RPMI8226 (cell line): ENCODE measurements around the gene BNC2.
"Not testable (repeated sequence)": the region's sequence is repeated elsewhere in the genome, so short reads cannot be mapped to it uniquely, and the experiment has no call there.

ENCODE experiments used
- DNase-seq: peaks from one replicate; pipeline ENCODE4 v3.0.0-alpha.2; 2015

BNC2 gene

GRCh38 chr9:16870596-16871335 lies at the start of gene BNC2:
Gene BNC2, minus strand, starts transcription at chr9:16870670. Its CDS starts 22 bp downstream, at chr9:16870648.
- peak; percentile 23 for DNase-seq

DNA sequence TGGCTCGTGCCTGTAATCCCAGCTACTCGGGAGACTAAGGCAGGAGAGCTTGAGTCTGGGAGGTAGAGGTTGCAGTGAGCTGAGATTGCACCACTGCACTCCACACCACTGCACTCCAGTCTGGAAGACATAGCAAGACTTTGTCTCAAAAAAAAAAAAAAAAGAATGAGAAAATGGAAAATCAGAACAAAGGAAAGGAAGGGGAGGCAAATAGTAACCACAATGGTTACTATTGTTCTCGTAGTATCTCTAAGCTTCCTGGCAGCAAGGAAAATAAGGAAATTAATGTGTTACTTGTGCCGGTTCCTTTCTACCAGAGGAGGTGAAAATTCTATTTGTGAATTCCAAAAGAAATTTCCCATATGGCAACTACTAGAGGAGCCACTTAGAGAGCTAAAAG lies 48.5 kb upstream of the BNC2 start:
- no peak for DNase-seq

DNA sequence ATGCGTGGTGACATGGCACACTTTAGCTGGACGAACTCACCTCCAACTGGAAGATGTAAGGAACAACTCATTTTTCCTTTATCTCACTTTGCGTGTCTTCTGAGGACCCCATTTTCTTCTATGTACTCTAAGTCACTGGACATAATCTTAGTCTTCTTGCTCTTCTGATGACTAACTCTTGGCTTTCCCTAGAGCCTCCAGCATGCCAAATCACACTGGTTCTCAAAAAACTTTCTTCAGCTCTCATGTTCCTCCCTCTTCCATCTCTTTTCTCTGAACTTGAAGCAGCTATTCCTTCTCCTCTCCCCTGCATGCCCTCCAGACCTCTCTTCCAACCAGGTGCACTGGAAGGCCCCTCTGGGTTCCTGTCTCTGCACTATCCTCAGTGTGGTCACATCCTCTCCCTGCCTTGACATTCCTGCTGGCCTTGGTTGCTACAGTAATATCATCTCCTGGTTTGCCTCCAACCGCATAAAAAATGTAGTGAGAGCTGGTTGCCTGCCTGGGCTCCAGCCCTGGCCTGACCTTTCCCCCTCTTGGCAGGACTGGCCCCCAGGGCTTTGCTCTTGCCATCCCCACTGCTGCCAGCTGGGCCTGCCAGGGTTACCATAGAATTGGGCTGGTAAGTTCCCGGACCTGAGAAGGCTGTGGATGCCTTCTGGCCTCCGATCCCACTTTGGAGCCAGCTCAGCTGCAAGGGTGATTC lies 44.8 kb upstream of the BNC2 start:
- no peak for DNase-seq

DNA sequence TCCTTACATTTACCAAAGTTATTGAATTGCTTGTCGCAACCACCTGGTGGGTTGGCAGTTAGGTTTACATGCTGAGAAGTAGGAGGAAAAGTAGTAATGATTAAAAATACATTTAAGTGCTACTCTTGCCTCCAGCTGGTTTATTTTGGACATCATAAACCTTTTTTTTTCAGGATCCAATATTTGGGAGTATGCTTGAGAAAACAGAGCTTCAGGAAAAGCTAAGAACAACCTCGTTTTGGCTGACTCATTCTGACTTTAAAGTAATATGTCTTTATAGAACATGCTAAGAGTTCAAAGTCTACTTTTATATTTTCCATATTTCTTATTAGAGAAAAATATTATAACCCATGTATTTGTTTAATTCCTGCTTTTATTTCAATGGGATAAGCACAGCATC lies 41.7 kb upstream of the BNC2 start:
- no peak for DNase-seq

DNA sequence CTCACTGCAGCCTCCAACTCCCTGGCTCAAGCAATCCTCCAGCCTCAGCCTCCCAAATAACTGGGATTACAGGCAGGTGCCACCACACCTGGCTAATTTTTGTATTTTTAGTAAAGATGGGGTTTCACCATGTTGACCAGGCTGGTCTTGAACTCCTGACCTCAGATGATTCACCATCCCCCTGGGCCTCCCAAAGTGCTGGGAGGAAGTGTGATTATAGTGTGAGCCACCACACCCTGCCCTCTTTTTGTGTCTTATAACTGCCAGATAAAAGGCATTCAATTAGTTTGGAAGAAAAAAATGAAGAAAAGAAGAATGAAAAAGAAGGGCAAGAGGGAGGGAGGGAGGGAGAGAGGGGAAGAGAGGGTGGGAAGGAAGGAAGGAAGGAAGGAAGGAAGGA lies 37.7 kb upstream of the BNC2 start:
- not testable (repeated sequence) for DNase-seq

DNA sequence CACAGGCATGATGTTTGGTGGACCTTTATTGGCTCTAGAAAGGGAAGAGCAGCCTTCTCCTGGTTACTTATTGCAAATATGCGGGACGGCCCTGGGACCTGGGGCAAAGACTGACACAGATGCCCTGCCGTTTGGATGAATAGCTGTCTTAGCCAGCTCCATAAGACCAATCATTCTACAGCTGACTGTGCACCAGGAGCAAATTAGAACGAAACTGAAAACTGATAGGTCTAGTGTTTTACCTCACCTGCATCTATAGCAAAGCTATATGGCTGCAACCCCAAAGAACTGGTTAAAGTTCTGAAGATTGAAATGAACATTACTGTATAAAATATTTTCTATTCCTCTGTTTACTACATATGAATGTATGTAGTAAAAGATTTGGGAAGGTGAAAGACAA lies 34.2 kb upstream of the BNC2 start:
- DNase-seq: peak; percentile 13

GRCh38 chr9:16901590-16901989 lies 31.1 kb upstream of the BNC2 start:
- DNase-seq: no peak

DNA sequence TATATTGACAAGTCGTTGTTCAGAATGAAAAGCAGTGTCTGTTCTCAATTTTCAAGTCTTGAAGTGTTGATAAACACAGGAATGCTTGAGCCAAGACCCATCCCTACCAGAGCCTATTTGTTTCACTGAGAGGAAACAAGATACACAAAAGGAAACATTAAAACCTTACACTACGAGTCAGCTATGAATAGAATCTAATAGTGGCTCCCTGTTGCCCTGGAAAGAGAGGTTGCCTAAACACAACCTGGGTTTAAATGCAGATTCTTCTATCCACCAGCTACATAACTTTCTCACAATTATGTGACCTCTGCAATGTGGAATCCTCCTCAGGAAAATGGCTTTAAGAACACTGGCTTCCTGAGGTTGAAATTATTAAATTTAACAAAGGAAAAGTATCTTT lies 29.1 kb upstream of the BNC2 start:
- DNase-seq: no peak

DNA sequence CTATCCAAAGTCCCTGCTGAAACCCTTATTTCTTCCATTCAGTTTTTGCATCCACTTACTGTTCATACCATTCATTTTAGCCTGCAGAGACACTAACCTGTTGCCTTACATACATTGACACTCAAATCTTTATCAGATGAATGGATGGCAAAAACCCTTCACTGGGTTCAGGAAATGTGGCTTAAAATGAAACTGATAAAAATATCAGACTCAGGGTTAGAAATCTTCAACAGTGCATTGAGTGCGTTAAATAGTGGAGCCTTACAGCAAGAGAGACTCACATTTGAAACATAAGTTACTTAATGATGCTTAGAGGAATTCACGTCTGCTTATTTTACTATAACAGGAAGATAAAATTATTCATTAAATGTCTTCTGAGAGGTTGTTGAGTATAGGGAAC lies 28.0 kb upstream of the BNC2 start:
- DNase-seq: no peak

DNA sequence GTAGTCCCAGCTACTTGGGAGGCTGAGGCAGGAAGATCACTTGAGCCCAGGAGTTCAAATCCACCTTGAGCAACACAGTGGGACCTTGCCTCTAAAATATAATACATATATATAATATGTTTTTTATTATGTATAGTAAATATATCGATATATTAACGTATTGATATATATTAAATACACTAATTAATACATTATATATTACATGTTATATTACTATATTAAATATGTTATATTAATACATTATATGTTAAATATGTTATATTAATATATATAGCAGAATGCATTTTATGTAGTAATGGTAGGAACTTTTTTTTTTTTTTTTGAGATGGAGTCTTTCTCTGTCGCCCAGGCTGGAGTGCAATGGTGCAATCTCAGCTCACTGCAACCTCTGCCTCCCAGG lies 18.1 kb upstream of the BNC2 start:
- no peak for DNase-seq

DNA sequence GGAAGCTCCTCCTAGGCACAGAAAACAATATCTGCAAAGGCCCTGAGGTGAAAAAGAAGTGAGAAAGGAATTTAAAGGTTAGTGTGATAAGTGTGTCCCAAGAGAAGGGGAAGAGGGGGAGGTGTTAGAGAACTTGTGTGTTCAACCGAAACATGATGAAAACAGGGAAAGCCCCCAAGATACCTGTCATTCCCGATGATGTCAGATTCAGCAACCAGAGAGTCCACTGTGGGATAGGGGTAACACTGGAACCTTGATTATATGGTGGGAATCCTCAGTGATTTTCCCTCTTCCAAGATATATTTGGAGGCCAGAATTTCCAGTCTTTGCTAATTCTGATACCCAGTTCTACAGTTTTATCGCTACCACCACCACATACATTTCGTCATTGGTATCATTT lies 15.5 kb upstream of the BNC2 start:
- no peak for DNase-seq

- peak; percentile 60 for DNase-seq
Observed at GRCh38 chr9:16884952-16885513, 14.6 kb upstream of the BNC2 start.

DNA sequence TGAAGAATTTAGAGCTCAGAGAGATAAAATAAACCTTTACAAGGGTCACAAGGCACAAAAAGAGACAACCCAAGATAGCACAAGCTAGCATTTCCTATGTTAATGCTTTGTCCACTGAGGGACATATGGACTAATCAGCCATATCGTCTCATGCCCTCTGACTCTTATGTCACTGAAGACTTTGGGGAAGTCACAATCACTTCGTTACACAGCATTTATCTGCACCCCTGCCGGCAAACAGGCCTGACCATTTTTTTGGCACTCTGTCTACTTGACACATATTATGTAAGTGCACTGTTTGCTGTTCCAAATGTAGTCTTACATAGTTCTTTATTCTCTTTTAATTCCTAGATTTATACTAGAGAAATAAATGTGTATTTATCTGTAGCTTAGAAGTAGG lies 13.9 kb upstream of the BNC2 start:
- DNase-seq: peak; percentile 5

DNA sequence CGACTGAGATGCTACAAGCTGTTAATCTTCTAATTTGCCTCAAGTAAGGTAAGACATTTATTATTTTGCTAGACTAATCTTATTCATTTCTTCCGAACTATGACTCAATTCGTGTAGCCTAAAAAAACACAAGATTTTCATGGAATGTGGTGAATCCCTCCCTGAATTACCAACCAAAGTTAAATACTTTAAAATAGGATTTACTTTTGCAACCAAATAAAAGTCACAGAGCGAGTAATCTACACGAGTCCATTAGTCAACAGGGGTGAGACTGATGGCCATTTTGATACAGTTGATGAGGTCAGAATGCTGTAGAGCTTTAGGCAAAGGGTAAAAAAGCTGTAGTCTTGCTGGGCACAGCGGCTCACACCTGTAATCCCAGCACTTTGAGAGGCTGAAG lies 13.1 kb upstream of the BNC2 start:
- no peak for DNase-seq

GRCh38 chr9:16882440-16882839 lies 12.0 kb upstream of the BNC2 start:
- not testable (repeated sequence) for DNase-seq

DNA sequence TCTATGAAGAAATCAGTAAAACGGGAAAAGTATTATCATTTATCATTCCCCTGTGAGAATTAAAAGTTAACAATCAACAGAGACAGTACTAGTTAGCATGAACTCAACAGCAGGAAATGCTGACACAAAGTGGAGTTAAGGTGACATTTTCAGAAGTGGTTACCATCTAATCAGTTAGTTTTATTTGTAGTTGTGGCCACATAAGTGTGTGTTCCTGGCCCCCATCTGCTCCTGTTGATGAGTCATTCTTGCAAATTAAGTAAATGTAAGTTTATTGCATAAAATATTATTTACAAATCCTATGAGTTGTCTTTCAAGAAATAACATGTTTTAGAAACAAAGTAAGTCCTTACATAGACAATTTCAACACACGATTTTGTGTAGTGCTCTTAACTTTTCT lies 8.9 kb upstream of the BNC2 start:
- DNase-seq: no peak

DNA sequence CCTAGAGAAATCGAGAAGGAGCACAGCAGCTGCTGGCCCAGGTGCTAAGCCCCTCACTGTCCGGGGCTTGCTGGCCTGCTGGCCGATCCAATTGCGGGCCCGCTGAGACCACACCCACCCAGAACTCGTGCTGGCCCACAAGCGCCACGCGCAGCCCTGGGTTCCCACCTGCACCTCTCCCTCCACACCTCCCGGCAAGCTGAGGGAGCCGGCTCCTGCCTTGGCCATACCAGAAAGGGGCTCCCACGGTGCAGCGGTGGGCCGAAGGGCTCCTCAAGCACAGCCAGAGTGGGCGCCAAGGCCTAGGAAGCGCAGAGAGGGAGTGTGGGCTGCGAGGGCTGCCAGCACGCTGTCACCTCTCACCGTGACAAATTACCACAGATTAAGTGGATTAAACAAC lies 6.8 kb upstream of the BNC2 start:
- no peak for DNase-seq

DNA sequence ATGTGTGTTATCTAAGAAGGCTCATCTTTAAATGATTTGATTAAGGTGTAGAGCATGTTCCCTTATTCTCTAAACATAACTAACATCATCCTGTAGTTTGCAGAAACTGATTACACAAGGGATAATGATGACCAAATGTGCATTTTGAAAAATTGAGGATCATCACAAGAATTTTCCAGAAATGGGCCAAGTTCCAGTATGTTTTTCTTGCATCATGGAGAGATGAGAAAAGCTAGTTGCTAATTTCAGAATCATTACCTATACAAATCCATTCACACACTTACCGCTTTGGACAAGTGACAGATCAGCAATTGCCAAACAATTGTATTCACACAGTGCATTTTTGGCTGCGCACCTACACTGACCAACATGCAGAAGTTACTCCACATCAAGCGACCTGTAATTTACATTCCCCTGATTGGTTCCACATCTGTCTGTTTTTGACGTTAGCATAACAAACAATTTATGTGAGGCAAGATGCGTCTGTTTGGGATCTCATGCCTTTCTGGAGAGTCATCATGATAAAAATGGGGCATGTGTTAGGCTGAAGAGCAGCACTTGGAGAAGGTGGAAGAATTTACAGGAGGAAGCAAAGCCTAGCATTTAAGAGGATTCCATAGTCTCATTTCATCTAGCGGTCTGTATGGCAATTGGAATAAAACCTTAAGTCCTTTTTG lies 2.8 kb upstream of the BNC2 start:
- DNase-seq: no peak

- DNase-seq: peak; percentile 49
Observed at GRCh38 chr9:16871336-16872151, 1.1 kb upstream of the BNC2 start.

- no peak for DNase-seq
Observed at GRCh38 chr9:16869882-16870595, 431 bp downstream of the BNC2 start.

GRCh38 chr9:16869131-16869881 lies 1.2 kb downstream of the BNC2 start:
- DNase-seq: no peak
